ENCODE data around the gene DALRD3. TPM values are rescaled to one million over a fixed set of nuclear protein-coding genes. Genes with fewer than 3 reads are reported as not detected.

DALRD3 gene
- total RNA-seq, 2 donors from 2014 or later = 67.6 to 72.6 TPM

MicroRNAs encoded within 50 kb of the gene (microRNA counts, 767-probe panel; counts per million panel counts)
- microRNA hsa-miR-191-5p (6,730 to 10,383 counts per million in 2 donors), microRNA hsa-miR-425-5p (0 to 736 counts per million in 2 donors)

Small RNA genes lying within 50 kb of the gene (microRNA-seq; reads per million reads assigned to microRNA genes)
- 7,605 to 7,748 reads per million in 2 donors for gene MIR191 (ENCODE audit: borderline number of aligned reads in 2 of 2, borderline replicate concordance in 2 of 2)
- gene MIR425 (ENCODE audit: borderline number of aligned reads in 2 of 2, borderline replicate concordance in 2 of 2) = 764 to 777 reads per million in 2 donors

Small RNA genes lying within 50 kb of the gene (small RNA-seq; reads per million reads assigned to genes)
- gene MIR191 = 1,347 reads per million, percentile 99 among the genes with 10 or more reads in this experiment
- gene MIR425 = 9.9 reads per million, percentile 92 among the genes with 10 or more reads in this experiment

Other genes starting within 250 kb of the DALRD3 start
- gene PRKAR2A, start 170.7 kb downstream of the DALRD3 start, total RNA-seq = 10 to 100 TPM; 14.8 to 32.0 TPM
- 10 to 100 TPM; 20.8 to 31.4 TPM for gene SLC25A20, start 119.7 kb downstream of the DALRD3 start, total RNA-seq
- 10 to 100 TPM; 43.1 to 99.5 TPM for gene ARIH2, start 99.7 kb downstream of the DALRD3 start, total RNA-seq
- gene P4HTM, start 28.3 kb downstream of the DALRD3 start, total RNA-seq = 10 to 100 TPM; 72.9 to 73.8 TPM
- gene WDR6, start 11.2 kb downstream of the DALRD3 start, total RNA-seq = 100 to 1,000 TPM; 109 to 136 TPM
- gene NDUFAF3, start 3.5 kb upstream of the DALRD3 start, total RNA-seq = 10 to 100 TPM; 25.7 to 55.0 TPM
- 100 to 1,000 TPM in 1 of 2 donors, 10 to 100 TPM in 1; 92.6 to 166 TPM for gene IMPDH2, start 10.8 kb upstream of the DALRD3 start, total RNA-seq
- 10 to 100 TPM; 63.6 to 67.9 TPM for gene QRICH1, start 75.5 kb upstream of the DALRD3 start, total RNA-seq
- 100 to 1,000 TPM; 135 to 223 TPM for gene QARS1, start 86.2 kb upstream of the DALRD3 start, total RNA-seq
- gene USP19, start 102.2 kb upstream of the DALRD3 start, total RNA-seq = 10 to 100 TPM; 30.6 to 33.6 TPM
- gene LAMB2, start 114.5 kb upstream of the DALRD3 start, total RNA-seq = 100 to 1,000 TPM; 204 to 337 TPM
- gene CCDC71, start 147.8 kb upstream of the DALRD3 start, total RNA-seq = 10 to 100 TPM; 15.5 to 19.5 TPM
- 10 to 100 TPM; 19.5 to 22.1 TPM for gene KLHDC8B, start 153.0 kb upstream of the DALRD3 start, total RNA-seq

Measured in body of pancreas (tissue), 4 donors.